Right lobe of liver (tissue), 4 donors: ENCODE data around the gene MRPL24.

ENCODE experiments used
- CTCF ChIP-seq, 4 donors: fragments of 200-600 bp in 3 of 4; fragments of 450-650 bp in 1 of 4; IDR thresholded peaks; one replicate each; pipeline versions ENCODE4 v1.5.1 to v1.8.0; 2016 to 2022; ENCODE audit warnings: antibody characterized with exemption in 4 of 4, mild to moderate bottlenecking in 2 of 4
- POLR2A ChIP-seq: fragments of 450-650 bp; IDR thresholded peaks from one replicate; pipeline ENCODE4 v1.6.1; 2017; ENCODE audit warnings: antibody characterized with exemption, mild to moderate bottlenecking
- donor health status: DM: no; HTN: no; CAD: no.
- donor health status: DM: no; HTN: no; CAD: no.
- donor health status: DM: no; HTN: yes; CAD: no.

- TF ChIP-seq CTCF (IDR thresholded peaks at IDR 0.05) (no peak), POLR2A (no peak)
Observed at GRCh38 chr1:156706657-156707416, 34.1 kb downstream of the MRPL24 start.
